Forelimb muscle (tissue), 1 donor: ENCODE data around the gene GATC. TPM values are rescaled to one million over a fixed set of nuclear protein-coding genes. Genes with fewer than 3 reads are reported as not detected.
A peak's percentile ranks its signal among the peaks of the same experiment; 100 is the strongest.

Experiments used
- DNase-seq: peaks from one replicate; pipeline ENCODE4 v3.0.0-alpha.2; 2013; ENCODE audit warnings: low read depth
- polyA plus RNA-seq: library from polyadenylated mRNA; unstranded; fragments of 120-200 nt; gene quantifications from one replicate; pipeline ENCODE4 v1.2.1, GENCODE V29; 2013; ENCODE audit not compliant: insufficient read length

GATC gene
- 15.0 TPM for polyA plus RNA-seq

GRCh38 chr12:120445911-120446843 is at the start of gene GATC, which contains the start of gene TRIAP1:
GATC (plus strand) TSS chr12:120446444; CDS start chr12:120446481, 37 bp downstream.
TRIAP1 (minus strand) TSS chr12:120446384; CDS start chr12:120446372, 12 bp downstream.
- DNase-seq, result peak; percentile 54

- DNase-seq, result no peak
Measured at GRCh38 chr12:120397824-120398540, 48.3 kb upstream of the GATC start.

- DNase-seq, result no peak
Measured at GRCh38 chr12:120399531-120399930, 46.7 kb upstream of the GATC start.

- no peak for DNase-seq
Measured at GRCh38 chr12:120402217-120402616, 44.0 kb upstream of the GATC start.

GRCh38 chr12:120403869-120404268 is 42.4 kb upstream of the GATC start:
- no peak for DNase-seq

- no peak for DNase-seq
Measured at GRCh38 chr12:120404271-120404670, 42.0 kb upstream of the GATC start.

- DNase-seq, result no peak
Measured at GRCh38 chr12:120406069-120406468, 40.2 kb upstream of the GATC start.

- no peak for DNase-seq
Measured at GRCh38 chr12:120406553-120406952, 39.7 kb upstream of the GATC start.

- DNase-seq, result no peak
Measured at GRCh38 chr12:120408771-120409170, 37.5 kb upstream of the GATC start.

GRCh38 chr12:120412421-120412820 is 33.8 kb upstream of the GATC start:
- DNase-seq, result no peak

- no peak for DNase-seq
Measured at GRCh38 chr12:120413901-120414695, 32.1 kb upstream of the GATC start.

- DNase-seq, result no peak
Measured at GRCh38 chr12:120416490-120417216, 29.6 kb upstream of the GATC start.

- DNase-seq, result no peak
Measured at GRCh38 chr12:120417917-120418580, 28.2 kb upstream of the GATC start.

- DNase-seq, result no peak
Measured at GRCh38 chr12:120421701-120422100, 24.5 kb upstream of the GATC start.

GRCh38 chr12:120422892-120423456 is 23.3 kb upstream of the GATC start:
- DNase-seq, result no peak

- no peak for DNase-seq
Measured at GRCh38 chr12:120425797-120426196, 20.4 kb upstream of the GATC start.

- DNase-seq, result no peak
Measured at GRCh38 chr12:120428597-120429229, 17.5 kb upstream of the GATC start.

- no peak for DNase-seq
Measured at GRCh38 chr12:120429368-120429767, 16.9 kb upstream of the GATC start.

- no peak for DNase-seq
Measured at GRCh38 chr12:120432772-120433525, 13.3 kb upstream of the GATC start.
